ENCODE results near the gene HECTD4. TPM values are rescaled to one million over a fixed set of nuclear protein-coding genes. Genes with fewer than 3 reads are reported as not detected.
"Not testable (repeated sequence)": the region's sequence is repeated elsewhere in the genome, so short reads cannot be mapped to it uniquely, and the experiment has no call there.

The HECTD4 gene
- total RNA-seq, 1 experiment from 2014 or later: 13.1 TPM

GRCh38 chr12:112162241-112162790 lies 219.9 kb downstream of the HECTD4 start:
- no peak overlapping the region for H3K27ac ChIP-seq
- no peak for DNase-seq
- no peaks in the 10 kb centered on the region for H3K4me1 ChIP-seq
- H3K27me3 ChIP-seq: no peaks in the 10 kb centered on the region
- H3K4me3 ChIP-seq: no peak overlapping the region
- no peaks in the 10 kb centered on the region for H3K9me3 ChIP-seq (replicated peaks)
- H3K36me3 ChIP-seq: peaks cover 6% of the 10 kb centered on the region

- no peaks in the 10 kb centered on the region for H3K27me3 ChIP-seq
- H3K36me3 ChIP-seq: peaks cover 6% of the 10 kb centered on the region
- no peak for DNase-seq
Observed at GRCh38 chr12:112161711-112162110, 220.5 kb downstream of the HECTD4 start.

GRCh38 chr12:112160611-112161010 lies 221.6 kb downstream of the HECTD4 start:
- Histone ChIP-seq H3K9me3 (replicated peaks) (no peaks in the 10 kb centered on the region; the same call in 1 of the 2 replicates), H3K36me3 (peaks cover 6% of the 10 kb centered on the region), H3K27me3 (no peaks in the 10 kb centered on the region), H3K4me3 (no peak overlapping the region), H3K27ac (no peak overlapping the region), H3K4me1 (no peaks in the 10 kb centered on the region)
- DNase-seq: no peak

More at GRCh38 chr12:112161711-112162110, 220.5 kb downstream of the HECTD4 start:
- Histone ChIP-seq H3K4me1 (no peaks in the 10 kb centered on the region), H3K4me3 (no peak overlapping the region), H3K27ac (no peak overlapping the region), H3K9me3 (replicated peaks) (no peaks in the 10 kb centered on the region; the same call in 1 of the 2 replicates)

GRCh38 chr12:112159146-112159541 lies 223.1 kb downstream of the HECTD4 start:
- Histone ChIP-seq H3K36me3 (peaks cover 6% of the 10 kb centered on the region), H3K9me3 (replicated peaks) (no peaks in the 10 kb centered on the region; the same call in 1 of the 2 replicates)
- no peak for DNase-seq

GRCh38 chr12:112158461-112159145 lies 223.6 kb downstream of the HECTD4 start:
- H3K27me3 ChIP-seq; H3K9me3 ChIP-seq (replicated peaks); H3K4me3 ChIP-seq; DNase-seq; H3K36me3 ChIP-seq; H3K4me1 ChIP-seq; H3K27ac ChIP-seq: not testable (repeated sequence)

More at GRCh38 chr12:112159146-112159541, 223.1 kb downstream of the HECTD4 start:
- no peak overlapping the region for H3K4me3 ChIP-seq
- no peaks in the 10 kb centered on the region for H3K4me1 ChIP-seq
- no peak overlapping the region for H3K27ac ChIP-seq
- no peaks in the 10 kb centered on the region for H3K27me3 ChIP-seq

- Histone ChIP-seq H3K9me3 (replicated peaks) (no peaks in the 10 kb centered on the region; the same call in 1 of the 2 replicates), H3K27me3 (no peaks in the 10 kb centered on the region), H3K4me3 (no peak overlapping the region), H3K27ac (no peak overlapping the region), H3K36me3 (peaks cover 18% of the 10 kb centered on the region), H3K4me1 (no peaks in the 10 kb centered on the region)
- DNase-seq: no peak
Observed at GRCh38 chr12:112153893-112154219, 228.4 kb downstream of the HECTD4 start.

GRCh38 chr12:112153181-112153892 lies 228.9 kb downstream of the HECTD4 start:
- Histone ChIP-seq H3K27ac (no peak overlapping the region), H3K36me3 (peaks cover 22% of the 10 kb centered on the region), H3K27me3 (no peaks in the 10 kb centered on the region), H3K4me3 (no peak overlapping the region), H3K9me3 (replicated peaks) (no peaks in the 10 kb centered on the region; the same call in 1 of the 2 replicates), H3K4me1 (no peaks in the 10 kb centered on the region)
- no peak for DNase-seq

GRCh38 chr12:112151766-112152541 lies 230.3 kb downstream of the HECTD4 start:
- Histone ChIP-seq H3K27ac (no peak overlapping the region), H3K4me3 (no peak overlapping the region), H3K36me3 (peaks cover 29% of the 10 kb centered on the region), H3K9me3 (replicated peaks) (no peaks in the 10 kb centered on the region; the same call in 1 of the 2 replicates), H3K4me1 (no peaks in the 10 kb centered on the region), H3K27me3 (no peaks in the 10 kb centered on the region)
- DNase-seq: no peak

- no peaks in the 10 kb centered on the region for H3K27me3 ChIP-seq
- H3K4me3 ChIP-seq: no peak overlapping the region
- no peaks in the 10 kb centered on the region for H3K4me1 ChIP-seq
- no peaks in the 10 kb centered on the region for H3K9me3 ChIP-seq (replicated peaks)
- peaks cover 42% of the 10 kb centered on the region for H3K36me3 ChIP-seq
- DNase-seq: no peak
- no peak overlapping the region for H3K27ac ChIP-seq
Observed at GRCh38 chr12:112149596-112149995, 232.6 kb downstream of the HECTD4 start.

GRCh38 chr12:112148031-112148513 lies 234.2 kb downstream of the HECTD4 start:
- Histone ChIP-seq H3K4me1 (no peaks in the 10 kb centered on the region), H3K9me3 (replicated peaks) (no peaks in the 10 kb centered on the region), H3K27me3 (no peaks in the 10 kb centered on the region), H3K4me3 (no peak overlapping the region), H3K36me3 (peaks cover 48% of the 10 kb centered on the region), H3K27ac (no peak overlapping the region)
- DNase-seq: peak; percentile 44 to 45

GRCh38 chr12:112146123-112146522 lies 236.1 kb downstream of the HECTD4 start:
- H3K4me3 ChIP-seq: no peak overlapping the region
- no peaks in the 10 kb centered on the region for H3K9me3 ChIP-seq (replicated peaks)
- H3K36me3 ChIP-seq: peaks cover 50% of the 10 kb centered on the region
- H3K27me3 ChIP-seq: no peaks in the 10 kb centered on the region
- H3K27ac ChIP-seq: no peak overlapping the region
- DNase-seq: no peak
- H3K4me1 ChIP-seq: no peaks in the 10 kb centered on the region

- DNase-seq: no peak
- no peak overlapping the region for H3K4me3 ChIP-seq
- H3K9me3 ChIP-seq (replicated peaks): no peaks in the 10 kb centered on the region
- H3K36me3 ChIP-seq: peaks cover 34% of the 10 kb centered on the region
- no peaks in the 10 kb centered on the region for H3K4me1 ChIP-seq
- no peaks in the 10 kb centered on the region for H3K27me3 ChIP-seq
- no peak overlapping the region for H3K27ac ChIP-seq
Observed at GRCh38 chr12:112140728-112141127, 241.5 kb downstream of the HECTD4 start.

- Histone ChIP-seq H3K27ac (no peak overlapping the region), H3K4me3 (no peak overlapping the region), H3K9me3 (replicated peaks) (no peaks in the 10 kb centered on the region), H3K27me3 (no peaks in the 10 kb centered on the region), H3K4me1 (no peaks in the 10 kb centered on the region), H3K36me3 (peaks cover 13% of the 10 kb centered on the region)
- DNase-seq: no peak
Observed at GRCh38 chr12:112134731-112135130, 247.5 kb downstream of the HECTD4 start.

- Histone ChIP-seq H3K27me3 (no peaks in the 10 kb centered on the region), H3K4me3 (no peak overlapping the region), H3K27ac (no peak overlapping the region), H3K36me3 (peaks cover 13% of the 10 kb centered on the region), H3K9me3 (replicated peaks) (no peaks in the 10 kb centered on the region), H3K4me1 (no peaks in the 10 kb centered on the region)
- DNase-seq: no peak
Observed at GRCh38 chr12:112133418-112133817, 248.8 kb downstream of the HECTD4 start.
